Naive thymus-derived CD8-positive, alpha-beta T cell (primary cell): ENCODE measurements around the gene ALG12. TPM values are rescaled to one million over a fixed set of nuclear protein-coding genes. Genes with fewer than 3 reads are reported as not detected.

ENCODE experiments used
- ATAC-seq, 2 donors: fragments of 150-1000 bp; cut with Tn5 transposase in 1 of 2; sonication (Bioruptor Pico), chemical (Tn5 transposase) in 1 of 2; 1 replicate in 1 of 2; 2 replicates in 1 of 2; pipeline ENCODE4 v1.10.0; 2021; ENCODE audit warnings: mild to moderate bottlenecking in 2 of 2, moderate library complexity in 2 of 2
- POLR2A ChIA-PET: fragments of 350-600 bp; sonication (Branson Sonifier 250); formaldehyde crosslinking; loops from one replicate; lab custom pipeline; 2021; ENCODE audit warnings: antibody characterized with exemption; lab: Charles Lee
- DNase-seq, 10 donors: peaks; one replicate each; pipeline versions ENCODE4 v3.0.0 to v3.0.0-alpha.2; 2020 to 2022
- H3K27ac Mint-ChIP-seq, 10 donors: one replicate each; pipeline ENCODE4 v1.8.0; 2020 to 2022; ENCODE audit warnings: mild to moderate bottlenecking in 10 of 10, mixed read lengths in 10 of 10, moderate library complexity in 4 of 10, inconsistent platforms in 1 of 10
- H3K27me3 Mint-ChIP-seq, 5 donors: one replicate each; pipeline ENCODE4 v1.8.0; 2021 to 2022; ENCODE audit warnings: mixed read lengths in 5 of 5
- H3K36me3 Mint-ChIP-seq, 3 donors: one replicate each; pipeline ENCODE4 v1.8.0; 2020 to 2022; ENCODE audit warnings: mixed read lengths in 3 of 3, mild to moderate bottlenecking in 2 of 3, inconsistent platforms in 1 of 3
- H3K4me1 Mint-ChIP-seq, 4 donors: one replicate each; pipeline ENCODE4 v1.8.0; 2021 to 2022; ENCODE audit warnings: mixed read lengths in 4 of 4
- H3K4me3 Mint-ChIP-seq, 10 donors: one replicate each; pipeline ENCODE4 v1.8.0; 2020 to 2022; ENCODE audit warnings: mild to moderate bottlenecking in 10 of 10, mixed read lengths in 10 of 10, moderate library complexity in 6 of 10, inconsistent platforms in 1 of 10
- H3K9me3 Mint-ChIP-seq, 9 donors: one replicate each; pipeline ENCODE4 v1.8.0; 2020 to 2022; ENCODE audit warnings: mixed read lengths in 9 of 9, mild to moderate bottlenecking in 3 of 9, inconsistent platforms in 1 of 9, moderate library complexity in 1 of 9
- polyA plus RNA-seq, 3 donors: library from polyadenylated mRNA; unstranded; fragments of 300-500 nt; fragmentation: Illumina TruSeq; gene quantifications; one replicate each; pipeline ENCODE4 v1.2.3, GENCODE V29; 2021
- total RNA-seq, 8 experiments: library from RNA in 2 of 8; stranded (reverse) in 2 of 8; gene quantifications; one replicate each; pipeline ENCODE4 v1.2.3 and lab custom pipeline; 2021 to 2026

The ALG12 gene
- total and polyA plus RNA-seq, 5 experiments from 2014 or later: 10.8 to 23.6 (median 17.0) TPM

DNA sequence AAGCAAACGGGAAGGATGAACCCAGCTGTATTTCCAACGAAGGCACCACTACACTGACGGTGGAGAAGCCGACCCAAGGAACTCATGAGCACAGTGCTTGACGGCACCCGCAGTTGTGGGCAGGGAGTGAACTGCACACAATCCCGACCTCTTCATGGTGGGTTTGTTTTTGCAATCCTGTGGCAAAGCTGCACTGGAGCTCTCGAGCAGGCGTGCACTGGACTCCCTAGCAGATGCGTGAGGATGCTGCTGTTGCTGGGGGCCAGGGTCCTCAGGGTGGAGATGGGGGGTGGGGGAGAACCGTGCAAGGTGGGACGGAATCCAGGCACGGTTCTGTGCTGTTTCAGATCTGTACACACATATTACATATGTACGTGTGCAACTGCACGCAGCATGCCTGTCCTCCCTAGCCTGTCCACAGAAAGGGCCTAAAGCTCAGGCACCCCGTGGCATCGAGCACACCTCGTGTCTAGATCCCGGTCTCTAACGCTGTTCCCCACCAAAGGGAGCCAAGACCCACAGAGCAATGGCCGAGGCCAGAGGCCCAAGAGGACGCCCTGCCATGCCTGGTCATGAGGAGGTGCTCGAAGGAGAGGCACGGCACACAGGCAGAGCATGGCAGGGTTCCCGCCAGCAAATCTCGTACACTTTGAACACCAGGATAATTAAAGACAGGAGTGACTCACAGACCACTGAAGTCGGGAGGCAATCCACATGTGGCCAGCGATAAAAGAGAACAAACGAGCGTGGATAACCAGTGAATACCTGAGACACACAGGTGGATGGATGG lies 17.6 kb downstream of the ALG12 start:
- no peak overlapping the region for H3K4me3 Mint-ChIP-seq
- peaks cover 0 to 8% (median 5%) of the 10 kb centered on the region in 4 donors for H3K4me1 Mint-ChIP-seq
- no peak for DNase-seq
- H3K27me3 Mint-ChIP-seq: no peaks in the 10 kb centered on the region
- peaks cover 0 to 50% (median 11%) of the 10 kb centered on the region in 3 donors for H3K36me3 Mint-ChIP-seq
- no peaks in the 10 kb centered on the region for H3K9me3 Mint-ChIP-seq
- peak overlapping the region in 4 of 10 donors; percentile 52 to 80 (median 66) for H3K27ac Mint-ChIP-seq
- POLR2A ChIA-PET: no interaction called here
- ATAC-seq: no peak

DNA sequence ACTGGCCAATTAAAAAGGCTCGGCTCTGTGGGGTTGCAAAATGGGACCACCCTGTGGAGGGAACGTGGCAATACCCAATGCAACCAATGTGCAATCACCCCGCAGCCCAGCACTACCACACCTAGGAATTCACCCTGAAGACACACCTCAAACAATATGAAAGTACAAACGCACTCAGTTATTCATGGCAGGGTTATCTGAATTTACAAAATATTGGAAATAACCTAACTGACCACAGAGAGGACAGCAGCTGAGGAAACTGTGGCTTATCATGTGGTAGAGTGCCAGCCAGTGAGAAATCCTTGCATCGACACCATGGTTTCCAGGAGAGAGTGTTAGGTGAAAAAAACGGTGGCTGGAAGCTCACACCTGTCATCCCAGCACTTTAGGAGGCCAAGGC lies 18.7 kb downstream of the ALG12 start:
- Mint-ChIP-seq H3K27ac (peak overlapping the region in 3 of 10 donors; percentile 7 to 77 (median 15)), H3K9me3 (peaks cover 0 to 4% (median 0%) of the 10 kb centered on the region in 9 donors), H3K36me3 (peaks cover 0 to 50% (median 11%) of the 10 kb centered on the region in 3 donors), H3K4me1 (peaks cover 0 to 9% (median 7%) of the 10 kb centered on the region in 4 donors), H3K4me3 (no peak overlapping the region), H3K27me3 (no peaks in the 10 kb centered on the region)
- POLR2A ChIA-PET: no interaction called here
- DNase-seq (no peak), ATAC-seq (no peak)

DNA sequence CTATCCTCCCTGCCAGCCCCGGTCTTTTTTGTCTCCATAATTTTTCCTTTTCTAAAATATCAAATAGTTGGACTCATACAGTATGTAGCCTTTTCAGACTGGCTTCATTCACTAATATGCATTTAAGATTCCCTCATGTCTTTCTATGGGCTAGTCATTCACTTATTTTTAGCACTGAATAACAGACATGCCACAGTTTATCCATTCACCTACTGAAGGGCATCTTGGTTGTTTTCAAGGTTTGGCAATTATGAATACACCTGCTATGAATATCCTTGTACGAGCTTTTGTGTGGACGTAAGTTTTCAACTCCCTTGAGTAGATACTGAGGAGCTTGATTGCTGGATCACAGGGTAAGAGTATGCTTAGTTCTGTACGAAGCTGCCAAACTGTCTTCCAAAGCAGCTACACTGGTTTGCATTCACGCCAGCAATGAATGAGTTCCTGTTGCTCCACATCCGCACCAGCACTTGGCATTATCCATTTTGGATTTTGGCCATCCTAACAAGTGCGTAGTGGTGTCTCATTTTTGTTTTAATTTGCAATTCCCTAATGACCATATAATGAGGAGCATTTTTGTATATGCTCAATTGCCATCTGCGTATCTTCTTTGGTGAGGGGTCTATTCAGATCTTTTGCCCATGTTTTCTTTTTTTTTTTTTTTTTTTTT lies 21.1 kb downstream of the ALG12 start:
- ATAC-seq (no peak), DNase-seq (no peak)
- peaks cover 0 to 19% (median 0%) of the 10 kb centered on the region in 9 donors for H3K9me3 Mint-ChIP-seq
- peaks cover 0 to 14% (median 11%) of the 10 kb centered on the region in 4 donors for H3K4me1 Mint-ChIP-seq
- no peaks in the 10 kb centered on the region for H3K27me3 Mint-ChIP-seq
- peaks cover 7 to 46% (median 24%) of the 10 kb centered on the region in 3 donors for H3K36me3 Mint-ChIP-seq
- H3K4me3 Mint-ChIP-seq: no peak overlapping the region
- POLR2A ChIA-PET: no interaction called here
- H3K27ac Mint-ChIP-seq: peak overlapping the region in 1 of 10 donors; percentile 16

DNA sequence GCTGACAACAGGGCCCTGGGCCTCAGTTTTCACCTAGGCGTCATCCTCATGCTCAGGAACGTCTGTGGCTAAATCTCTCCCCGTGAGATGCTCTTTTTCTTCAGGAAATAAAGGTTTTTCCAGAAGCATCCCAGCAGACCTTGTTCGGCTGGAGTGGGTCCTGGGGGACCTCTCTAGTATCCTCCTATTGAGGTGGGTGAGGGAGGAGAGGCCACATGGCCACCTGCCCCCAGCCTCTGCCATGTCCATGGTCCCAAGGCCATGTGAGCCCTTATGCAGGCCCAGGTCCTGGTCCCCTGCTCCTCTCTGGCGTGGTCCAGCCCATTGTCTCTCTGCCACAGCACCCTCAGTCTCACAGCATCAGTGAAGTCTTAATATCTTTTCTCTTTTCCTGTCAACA lies 22.0 kb downstream of the ALG12 start:
- peaks cover 0 to 19% (median 1%) of the 10 kb centered on the region in 9 donors for H3K9me3 Mint-ChIP-seq
- no peak for DNase-seq
- POLR2A ChIA-PET: no interaction called here
- no peak for ATAC-seq
- H3K36me3 Mint-ChIP-seq: peaks cover 11 to 42% (median 25%) of the 10 kb centered on the region in 3 donors
- no peaks in the 10 kb centered on the region for H3K27me3 Mint-ChIP-seq
- H3K27ac Mint-ChIP-seq: peak overlapping the region in 1 of 10 donors; percentile 41
- H3K4me3 Mint-ChIP-seq: no peak overlapping the region
- peaks cover 0 to 14% (median 11%) of the 10 kb centered on the region in 4 donors for H3K4me1 Mint-ChIP-seq

DNA sequence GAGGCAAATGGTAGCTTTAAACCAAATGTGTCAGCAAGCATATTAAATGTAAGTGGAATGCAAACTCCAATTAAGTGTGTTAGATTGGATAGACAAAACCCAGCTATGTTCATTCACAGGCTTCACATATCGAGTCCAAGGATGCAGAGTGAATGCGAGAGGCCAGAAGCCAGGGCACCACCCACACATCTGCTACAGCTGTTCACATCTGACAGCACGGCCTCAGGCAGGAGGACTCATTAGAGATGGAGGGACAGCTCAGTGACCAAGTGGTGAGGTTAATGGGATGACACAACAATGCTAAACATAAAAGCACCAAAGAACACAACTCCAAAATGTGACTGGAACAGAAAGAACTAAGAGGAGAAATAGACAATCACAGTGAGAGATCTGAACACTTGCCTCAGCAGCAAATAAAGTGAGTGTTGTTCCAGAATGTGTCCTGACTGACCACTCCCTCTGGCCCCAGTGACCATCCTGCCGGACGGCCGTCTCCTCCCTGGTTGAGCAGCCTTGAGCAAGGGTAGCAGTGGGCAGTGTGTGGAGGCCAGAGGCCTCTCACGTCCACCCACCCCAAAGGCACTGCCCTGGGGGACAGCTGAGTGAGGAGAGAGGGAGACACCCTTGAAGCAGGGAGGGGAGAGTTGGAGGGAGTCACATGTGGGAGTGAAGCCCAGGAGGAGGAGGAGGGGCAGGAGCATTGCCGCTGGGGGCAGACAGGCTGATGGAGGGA lies 23.8 kb downstream of the ALG12 start:
- Mint-ChIP-seq H3K4me3 (no peak overlapping the region), H3K27ac (peak overlapping the region in 3 of 10 donors; percentile 19 to 49 (median 40)), H3K9me3 (peaks cover 0 to 19% (median 1%) of the 10 kb centered on the region in 9 donors), H3K36me3 (peaks cover 12 to 45% (median 36%) of the 10 kb centered on the region in 3 donors), H3K27me3 (no peaks in the 10 kb centered on the region), H3K4me1 (peaks cover 0 to 14% (median 11%) of the 10 kb centered on the region in 4 donors)
- DNase-seq (no peak), ATAC-seq (no peak)
- POLR2A ChIA-PET: no interaction called here

DNA sequence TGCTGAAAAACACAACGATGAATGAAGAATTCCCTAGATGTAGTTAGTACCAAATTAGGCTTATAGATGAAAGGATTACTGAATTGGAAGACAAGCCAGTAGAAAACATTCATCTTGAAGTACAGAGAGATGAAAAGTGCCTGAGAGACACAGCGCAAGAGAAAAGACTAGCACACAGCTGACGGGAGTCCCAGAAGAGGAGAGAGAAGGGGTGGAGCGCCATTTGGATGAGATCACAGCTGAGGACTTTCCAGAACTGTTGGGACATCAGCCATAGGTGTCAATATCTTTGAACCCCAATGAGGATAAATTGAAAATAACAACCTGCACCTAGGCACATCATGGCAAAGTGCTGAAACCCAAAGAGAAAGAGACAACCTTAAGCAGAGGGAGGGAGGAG lies 25.2 kb downstream of the ALG12 start:
- H3K36me3 Mint-ChIP-seq: peaks cover 12 to 52% (median 50%) of the 10 kb centered on the region in 3 donors
- peaks cover 0 to 14% (median 11%) of the 10 kb centered on the region in 4 donors for H3K4me1 Mint-ChIP-seq
- peaks cover 0 to 19% (median 1%) of the 10 kb centered on the region in 9 donors for H3K9me3 Mint-ChIP-seq
- H3K4me3 Mint-ChIP-seq: no peak overlapping the region
- ATAC-seq (no peak), DNase-seq (no peak)
- POLR2A ChIA-PET: interaction anchor here (1.1 to 1.2 kb wide), 2 partner anchors 35 to 104 kb away, joined by 3 to 7 read pairs; no protein-coding TSS in a partner anchor
- peak overlapping the region in 2 of 10 donors; percentile 3 to 61 for H3K27ac Mint-ChIP-seq
- no peaks in the 10 kb centered on the region for H3K27me3 Mint-ChIP-seq

DNA sequence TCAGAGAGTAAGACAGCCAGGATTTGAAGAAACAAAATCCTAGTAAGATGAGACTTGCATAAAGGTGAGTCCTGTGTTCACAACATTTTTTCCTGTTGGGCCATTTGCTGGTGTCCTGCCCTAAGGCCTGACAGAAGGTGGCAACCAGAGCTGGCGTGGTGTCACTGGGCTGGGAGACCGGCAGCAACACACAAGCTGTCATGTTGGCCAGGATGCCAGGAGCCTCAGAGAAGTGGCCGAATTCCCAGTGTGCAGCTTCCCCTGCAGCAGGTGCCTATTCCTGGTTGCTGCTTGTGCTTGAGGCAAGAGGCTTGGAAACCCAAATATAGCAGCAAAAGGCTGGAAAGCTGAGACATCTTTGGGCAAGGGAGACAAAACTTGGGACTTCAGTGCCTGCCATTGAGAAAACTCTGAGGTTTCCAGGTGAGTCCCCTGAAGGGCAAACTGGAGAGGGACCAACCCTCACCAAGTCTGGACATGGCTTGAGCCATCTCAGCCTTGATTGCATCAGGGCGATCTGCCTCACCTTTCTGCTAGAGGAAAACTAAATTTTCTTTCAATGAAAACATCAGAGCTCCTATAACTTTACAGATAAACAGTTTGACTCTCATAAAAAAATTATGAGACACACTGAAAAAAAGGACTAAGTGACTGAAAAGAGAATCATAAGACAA lies 25.9 kb downstream of the ALG12 start:
- Mint-ChIP-seq H3K27ac (no peak overlapping the region), H3K27me3 (no peaks in the 10 kb centered on the region), H3K4me1 (peaks cover 0 to 14% (median 11%) of the 10 kb centered on the region in 4 donors), H3K4me3 (no peak overlapping the region), H3K36me3 (peaks cover 12 to 53% (median 52%) of the 10 kb centered on the region in 3 donors), H3K9me3 (peaks cover 0 to 19% (median 1%) of the 10 kb centered on the region in 9 donors)
- DNase-seq: no peak
- POLR2A ChIA-PET: interaction anchor here (1.1 to 1.2 kb wide), 2 partner anchors 34 to 104 kb away, joined by 3 to 7 read pairs; no protein-coding TSS in a partner anchor
- ATAC-seq: no peak

DNA sequence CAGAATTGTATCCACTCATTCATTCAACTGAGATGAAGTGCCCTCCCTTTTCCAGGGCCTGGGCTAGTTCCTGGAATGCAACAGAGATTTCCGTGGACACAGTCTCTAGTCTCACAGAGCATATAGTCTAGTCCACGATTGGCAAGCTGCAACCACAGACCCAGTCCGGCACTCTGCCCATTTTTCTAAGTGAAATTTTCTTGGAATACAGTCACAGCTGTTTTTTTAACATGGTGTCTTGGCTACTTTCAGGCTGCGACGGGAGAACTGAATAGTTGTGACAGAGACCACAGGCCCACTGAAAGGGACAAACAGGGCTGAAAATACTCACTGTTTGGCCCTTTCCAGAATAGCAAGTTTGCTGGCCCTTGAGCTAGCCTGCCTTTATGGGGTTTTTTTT lies 29.2 kb downstream of the ALG12 start:
- H3K36me3 Mint-ChIP-seq: peaks cover 12 to 73% (median 69%) of the 10 kb centered on the region in 3 donors
- H3K4me3 Mint-ChIP-seq: no peak overlapping the region
- POLR2A ChIA-PET: no interaction called here
- no peak for DNase-seq
- H3K27me3 Mint-ChIP-seq: no peaks in the 10 kb centered on the region
- peaks cover 0 to 7% (median 3%) of the 10 kb centered on the region in 4 donors for H3K4me1 Mint-ChIP-seq
- H3K9me3 Mint-ChIP-seq: peaks cover 0 to 11% (median 1%) of the 10 kb centered on the region in 9 donors
- H3K27ac Mint-ChIP-seq: no peak overlapping the region
- ATAC-seq: no peak

DNA sequence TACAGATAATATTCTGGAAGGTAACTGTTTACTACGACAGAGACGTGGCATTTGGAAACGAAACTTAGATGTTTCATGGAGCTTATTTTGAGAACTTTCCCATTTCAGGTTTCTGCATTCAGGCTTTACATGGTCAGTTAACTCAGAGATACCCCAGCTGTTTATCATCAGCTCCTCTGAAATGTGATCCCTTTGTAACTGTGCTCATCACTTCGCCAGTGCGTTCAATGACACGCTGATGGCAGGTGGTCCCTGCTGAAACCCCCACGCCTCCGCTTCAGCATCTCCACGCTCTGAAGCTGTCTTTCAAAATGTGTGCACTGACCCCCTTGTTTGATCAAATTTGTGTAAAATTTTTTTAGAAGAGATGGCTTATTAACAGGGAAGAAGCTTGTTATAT lies 30.5 kb downstream of the ALG12 start:
- H3K27me3 Mint-ChIP-seq: no peaks in the 10 kb centered on the region
- peaks cover 10 to 77% (median 67%) of the 10 kb centered on the region in 3 donors for H3K36me3 Mint-ChIP-seq
- POLR2A ChIA-PET: no interaction called here
- peaks cover 0 to 5% (median 0%) of the 10 kb centered on the region in 9 donors for H3K9me3 Mint-ChIP-seq
- peaks cover 4 to 12% (median 9%) of the 10 kb centered on the region in 4 donors for H3K4me1 Mint-ChIP-seq
- H3K27ac Mint-ChIP-seq: no peak overlapping the region
- no peak overlapping the region for H3K4me3 Mint-ChIP-seq
- ATAC-seq (no peak), DNase-seq (no peak)

DNA sequence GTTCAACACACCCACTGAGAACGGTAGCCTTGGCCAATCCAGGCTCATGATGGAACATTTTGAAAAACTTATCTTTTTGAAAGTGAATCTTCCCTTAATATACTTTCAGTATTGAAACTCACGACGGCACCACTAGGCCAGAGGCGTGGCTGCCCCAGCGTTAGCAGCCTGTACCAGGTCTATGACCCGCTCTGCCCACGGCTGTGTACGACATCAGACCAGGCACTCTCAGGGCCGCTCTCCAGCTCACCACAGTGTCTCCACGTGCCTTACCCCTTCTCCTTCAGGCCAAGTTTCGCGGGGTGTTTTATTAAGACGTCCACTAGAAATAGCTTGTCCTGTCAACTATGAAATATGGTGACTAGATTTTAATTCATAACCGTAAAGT lies 31.2 kb downstream of the ALG12 start:
- POLR2A ChIA-PET: no interaction called here
- H3K4me1 Mint-ChIP-seq: peaks cover 8 to 17% (median 13%) of the 10 kb centered on the region in 4 donors
- ATAC-seq (no peak), DNase-seq (no peak)
- H3K27me3 Mint-ChIP-seq: no peaks in the 10 kb centered on the region
- H3K27ac Mint-ChIP-seq: no peak overlapping the region
- H3K36me3 Mint-ChIP-seq: peaks cover 14 to 81% (median 66%) of the 10 kb centered on the region in 3 donors
- no peak overlapping the region for H3K4me3 Mint-ChIP-seq
- H3K9me3 Mint-ChIP-seq: peaks cover 0 to 5% (median 0%) of the 10 kb centered on the region in 9 donors

DNA sequence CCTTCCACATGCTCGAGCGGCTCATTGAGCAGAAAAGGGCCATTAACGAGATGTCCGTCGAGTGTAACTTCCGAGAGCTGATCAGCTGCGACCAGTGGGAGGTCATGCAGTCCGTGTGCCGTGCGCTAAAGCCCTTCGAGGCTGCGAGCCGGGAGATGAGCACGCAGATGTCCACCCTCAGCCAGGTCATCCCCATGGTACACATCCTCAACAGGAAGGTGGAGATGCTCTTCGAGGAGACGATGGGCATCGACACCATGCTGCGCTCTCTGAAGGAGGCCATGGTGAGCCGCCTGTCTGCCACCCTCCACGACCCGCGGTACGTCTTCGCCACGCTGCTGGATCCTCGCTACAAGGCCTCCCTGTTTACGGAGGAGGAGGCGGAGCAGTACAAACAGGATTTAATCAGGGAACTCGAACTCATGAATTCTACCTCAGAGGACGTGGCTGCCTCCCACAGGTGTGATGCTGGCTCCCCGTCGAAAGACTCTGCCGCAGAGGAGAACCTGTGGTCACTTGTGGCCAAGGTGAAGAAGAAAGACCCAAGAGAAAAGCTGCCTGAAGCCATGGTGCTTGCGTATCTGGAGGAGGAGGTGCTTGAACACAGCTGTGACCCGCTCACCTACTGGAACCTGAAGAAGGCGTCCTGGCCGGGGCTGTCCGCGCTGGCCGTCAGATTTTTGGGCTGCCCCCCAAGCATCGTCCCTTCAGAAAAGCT lies 31.7 kb downstream of the ALG12 start:
- Mint-ChIP-seq H3K4me3 (no peak overlapping the region), H3K4me1 (peaks cover 12 to 22% (median 15%) of the 10 kb centered on the region in 4 donors), H3K36me3 (peaks cover 13 to 80% (median 64%) of the 10 kb centered on the region in 3 donors), H3K27ac (peak overlapping the region in 2 of 10 donors; percentile 34 to 48), H3K9me3 (peaks cover 0 to 4% (median 0%) of the 10 kb centered on the region in 9 donors), H3K27me3 (no peaks in the 10 kb centered on the region)
- no peak for ATAC-seq
- no peak for DNase-seq
- POLR2A ChIA-PET: no interaction called here
